SK-N-MC (cell line): ENCODE results near the gene PDE3B.

ENCODE experiments used
- EZH2 ChIP-seq: fragments of 200-600 bp; sonication (generic); IDR thresholded peaks from one replicate; pipeline ENCODE4 v1.6.1; 2017; ENCODE audit warnings: antibody characterized with exemption
- POLR2AphosphoS5 ChIP-seq: IDR thresholded peaks from 2 replicates; pipeline ENCODE4 v1.6.1; 2012; ENCODE audit warnings: mild to moderate bottlenecking, low read depth, low read length, borderline replicate concordance

DNA sequence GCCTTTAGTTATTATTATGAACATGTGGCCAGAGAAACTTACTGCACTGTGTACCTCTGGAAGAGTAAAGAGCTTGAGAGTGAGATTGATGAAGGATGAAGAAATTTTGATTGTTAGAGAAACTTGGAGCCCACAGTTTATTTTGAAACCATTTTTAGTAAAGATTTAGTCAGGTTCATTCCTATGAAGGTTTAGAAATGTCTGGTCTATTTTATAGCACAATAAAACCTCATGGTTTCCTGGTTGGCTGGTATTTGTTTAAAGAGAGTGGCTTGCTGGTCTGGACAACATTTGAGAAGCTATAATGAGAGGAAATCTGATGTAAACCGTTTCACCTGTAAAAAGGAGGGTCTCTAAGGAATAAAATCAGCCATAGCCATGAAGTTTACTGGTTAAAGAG lies 8.8 kb upstream of the PDE3B start:
- TF ChIP-seq POLR2AphosphoS5, result no peak
- no peak for TF ChIP-seq EZH2
